HG02759 (cell line): Measurements from ENCODE around the gene GRID2IP.
"Not testable (repeated sequence)": the region's sequence is repeated elsewhere in the genome, so short reads cannot be mapped to it uniquely, and the experiment has no call there.

Experiments
- ATAC-seq: cut with Tn5 transposase; IDR thresholded peaks from one replicate; pipeline ENCODE4 v1.9.1; 2021; ENCODE audit warnings: mild to moderate bottlenecking, moderate library complexity; ENCODE audit not compliant: unreplicated experiment

The GRID2IP gene

GRCh38 chr7:6551016-6551511 is at the start of gene GRID2IP:
Gene GRID2IP (minus strand): TSS chr7:6551461. CDS start chr7:6551436, 25 bp downstream.
- no peak for ATAC-seq

- no peak for ATAC-seq
Measured at GRCh38 chr7:6600093-6600492, 48.8 kb upstream of the GRID2IP start.

- ATAC-seq = peak; percentile 31
Measured at GRCh38 chr7:6590645-6591110, 39.4 kb upstream of the GRID2IP start.

GRCh38 chr7:6589829-6590644 is 38.8 kb upstream of the GRID2IP start, which contains the start of gene INTS15:
Gene INTS15 (plus strand): TSS chr7:6590021. CDS start chr7:6590284, 263 bp downstream.
- ATAC-seq = peak; percentile 89

GRCh38 chr7:6589151-6589828 is 38.0 kb upstream of the GRID2IP start:
- ATAC-seq = no peak

GRCh38 chr7:6588566-6588965 is 37.3 kb upstream of the GRID2IP start:
- ATAC-seq = no peak

- ATAC-seq = not testable (repeated sequence)
Measured at GRCh38 chr7:6585746-6586432, 34.6 kb upstream of the GRID2IP start.

GRCh38 chr7:6579446-6579845 is 28.2 kb upstream of the GRID2IP start:
- ATAC-seq = no peak

GRCh38 chr7:6578114-6579084 is 27.1 kb upstream of the GRID2IP start:
- no peak for ATAC-seq

- peak; percentile 98 for ATAC-seq
Measured at GRCh38 chr7:6577369-6578113, 26.3 kb upstream of the GRID2IP start, which contains the start of gene ZDHHC4. Gene ZDHHC4 (plus strand): TSS chr7:6577454. CDS start chr7:6580562, 3,108 bp downstream.

- not testable (repeated sequence) for ATAC-seq
Measured at GRCh38 chr7:6576867-6577368, 25.7 kb upstream of the GRID2IP start.

- ATAC-seq = no peak
Measured at GRCh38 chr7:6576024-6576866, 25.0 kb upstream of the GRID2IP start.

GRCh38 chr7:6575281-6576023 is 24.2 kb upstream of the GRID2IP start:
- no peak for ATAC-seq

- ATAC-seq = no peak
Measured at GRCh38 chr7:6571160-6571779, 20.0 kb upstream of the GRID2IP start.

GRCh38 chr7:6567886-6568285 is 16.6 kb upstream of the GRID2IP start:
- no peak for ATAC-seq

GRCh38 chr7:6565655-6566054 is 14.4 kb upstream of the GRID2IP start:
- no peak for ATAC-seq
